NCI-H146 treated with DMSO at 0.1 percent for 48 hours (cell line): ENCODE results near the gene HS6ST1.

ENCODE experiments used
- DNase-seq: peaks from one replicate; lab custom pipeline; 2025; ENCODE audit not compliant: unreplicated experiment; lab: John Stamatoyannopoulos, UW

Gene HS6ST1

GRCh38 chr2:128318776-128319464 is at the start of gene HS6ST1:
TSS of gene HS6ST1 (minus strand) at chr2:128318868. CDS start at chr2:128318563, 305 bp downstream.
- peak; percentile 53 for DNase-seq

GRCh38 chr2:128367601-128368359 is 49.1 kb upstream of the HS6ST1 start:
- DNase-seq, result no peak

GRCh38 chr2:128366713-128367511 is 48.2 kb upstream of the HS6ST1 start:
- DNase-seq, result no peak

- DNase-seq, result no peak
Observed at GRCh38 chr2:128365217-128365905, 46.7 kb upstream of the HS6ST1 start.

- DNase-seq, result no peak
Observed at GRCh38 chr2:128364441-128364911, 45.8 kb upstream of the HS6ST1 start.

- DNase-seq, result no peak
Observed at GRCh38 chr2:128363934-128364361, 45.3 kb upstream of the HS6ST1 start.

GRCh38 chr2:128362889-128363228 is 44.2 kb upstream of the HS6ST1 start:
- DNase-seq, result no peak

GRCh38 chr2:128362176-128362888 is 43.7 kb upstream of the HS6ST1 start:
- DNase-seq, result no peak

- DNase-seq, result no peak
Observed at GRCh38 chr2:128361376-128362131, 42.9 kb upstream of the HS6ST1 start.

- DNase-seq, result no peak
Observed at GRCh38 chr2:128360711-128361110, 42.0 kb upstream of the HS6ST1 start.

GRCh38 chr2:128359841-128360240 is 41.2 kb upstream of the HS6ST1 start:
- no peak for DNase-seq

GRCh38 chr2:128358941-128359731 is 40.5 kb upstream of the HS6ST1 start:
- no peak for DNase-seq

GRCh38 chr2:128357506-128358370 is 39.1 kb upstream of the HS6ST1 start:
- no peak for DNase-seq

- no peak for DNase-seq
Observed at GRCh38 chr2:128356127-128356526, 37.5 kb upstream of the HS6ST1 start.

GRCh38 chr2:128354726-128355470 is 36.2 kb upstream of the HS6ST1 start:
- no peak for DNase-seq

- DNase-seq, result no peak
Observed at GRCh38 chr2:128354161-128354560, 35.5 kb upstream of the HS6ST1 start.

GRCh38 chr2:128350736-128351135 is 32.1 kb upstream of the HS6ST1 start:
- DNase-seq, result no peak
